HUES64 (cell line): Measurements from ENCODE around the gene CDKAL1.

Source experiments
- H3K27ac ChIP-seq: 2 replicates; pipeline ENCODE4 v1.7.0; 2013; ENCODE audit warnings: low read depth, low read length, inconsistent platforms
- H3K27me3 ChIP-seq: 2 replicates; pipeline ENCODE4 v1.6.1; 2013; ENCODE audit warnings: mild to moderate bottlenecking, low read length; ENCODE audit not compliant: insufficient read depth
- H3K36me3 ChIP-seq: 2 replicates; pipeline ENCODE4 v1.6.1; 2013; ENCODE audit warnings: mild to moderate bottlenecking, low read length; ENCODE audit not compliant: insufficient read depth
- H3K4me1 ChIP-seq: 2 replicates; pipeline ENCODE4 v1.6.1; 2013; ENCODE audit warnings: mild to moderate bottlenecking, low read length, moderate library complexity; ENCODE audit not compliant: insufficient read depth
- H3K4me3 ChIP-seq: 2 replicates; pipeline ENCODE4 v1.5.1; 2013; ENCODE audit warnings: mild to moderate bottlenecking, low read length, moderate library complexity
- H3K9ac ChIP-seq: 2 replicates; pipeline ENCODE4 v1.6.1; 2013; ENCODE audit warnings: mild to moderate bottlenecking, low read depth, low read length
- H3K9me3 ChIP-seq: 2 replicates; pipeline ENCODE4 v1.6.1; 2013; ENCODE audit warnings: low read depth, low read length; ENCODE audit not compliant: insufficient read depth
- WGBS: fragments of 150-250, 120-280 bp; methylation state at CpG from one replicate; pipeline ENCODE4 v1.1.7; 2013; ENCODE audit warnings: missing lambda C conversion rate; 5-methylcytosine and 5-hydroxymethylcytosine counted together

CDKAL1 gene

DNA sequence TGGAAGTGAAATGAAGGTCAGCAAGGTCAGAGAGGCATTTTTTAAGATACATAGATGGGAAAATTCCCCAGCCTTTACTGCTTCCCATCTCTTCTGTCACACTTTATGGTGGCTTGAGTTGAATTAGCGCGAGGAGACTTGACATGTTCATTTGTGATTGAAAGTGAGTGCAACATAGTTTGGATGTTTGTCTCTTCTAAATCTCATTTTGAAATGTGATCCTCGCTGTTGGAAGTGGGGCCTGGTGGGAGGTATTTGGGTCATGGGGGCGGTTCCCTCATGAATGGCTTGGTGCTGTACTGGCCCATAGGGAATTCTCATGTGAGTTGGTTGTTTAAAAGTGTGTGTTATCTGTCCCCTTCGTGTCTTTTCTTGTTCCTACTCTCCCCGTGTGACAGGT lies 237.2 kb downstream of the CDKAL1 start:
- no peak overlapping the region for H3K9ac ChIP-seq
- no peaks in the 10 kb centered on the region for H3K36me3 ChIP-seq
- H3K9me3 ChIP-seq: no peaks in the 10 kb centered on the region
- peak overlapping the region; percentile 47; the same call in 1 of the 2 replicates for H3K27ac ChIP-seq
- peaks cover 21% of the 10 kb centered on the region for H3K4me1 ChIP-seq
- no peaks in the 10 kb centered on the region for H3K27me3 ChIP-seq
- WGBS: 58% methylated on average over 6 of the region's 6 CpGs
- H3K4me3 ChIP-seq: no peak overlapping the region

GRCh38 chr6:20773822-20774221 lies 239.6 kb downstream of the CDKAL1 start:
- no peak overlapping the region for H3K4me3 ChIP-seq
- no peak overlapping the region for H3K27ac ChIP-seq
- no peaks in the 10 kb centered on the region for H3K27me3 ChIP-seq
- H3K4me1 ChIP-seq: peaks cover 18% of the 10 kb centered on the region
- no peak overlapping the region for H3K9ac ChIP-seq
- 84% methylated on average over 1 of the region's 1 CpG for WGBS
- no peaks in the 10 kb centered on the region for H3K36me3 ChIP-seq
- H3K9me3 ChIP-seq: no peaks in the 10 kb centered on the region

GRCh38 chr6:20775981-20776380 lies 241.7 kb downstream of the CDKAL1 start:
- Histone ChIP-seq H3K27me3 (no peaks in the 10 kb centered on the region), H3K36me3 (0 out of 2 replicates have a peak, but pooled peaks cover 2% of the 10 kb centered on the region), H3K4me3 (no peak overlapping the region), H3K4me1 (peaks cover 12% of the 10 kb centered on the region), H3K9ac (no peak overlapping the region), H3K27ac (no peak overlapping the region), H3K9me3 (no peaks in the 10 kb centered on the region)
- WGBS: 96% methylated on average over 1 of the region's 1 CpG

DNA sequence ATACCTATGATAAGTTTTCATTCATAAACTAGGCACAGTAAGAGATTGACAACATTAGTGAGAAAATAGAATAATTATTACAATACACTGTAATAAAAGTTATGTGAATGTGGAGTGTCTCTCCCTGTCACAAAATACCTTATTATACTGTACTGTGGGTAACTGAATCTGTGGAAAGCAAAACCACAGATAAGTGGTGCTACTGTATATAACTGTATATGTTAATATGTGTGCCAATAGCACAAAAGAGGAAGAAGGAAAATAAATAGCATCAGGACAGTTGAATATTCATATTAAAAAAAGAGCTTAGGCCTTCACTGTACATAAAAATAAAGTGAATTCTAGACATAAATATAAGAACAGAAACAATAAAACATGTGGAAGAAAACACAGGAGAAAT lies 243.5 kb downstream of the CDKAL1 start:
- no peaks in the 10 kb centered on the region for H3K27me3 ChIP-seq
- no peak overlapping the region for H3K9ac ChIP-seq
- no peaks in the 10 kb centered on the region for H3K4me1 ChIP-seq
- peaks cover 8% of the 10 kb centered on the region; the same call in 1 of the 2 replicates for H3K36me3 ChIP-seq
- no peak overlapping the region for H3K27ac ChIP-seq
- H3K9me3 ChIP-seq: no peaks in the 10 kb centered on the region
- H3K4me3 ChIP-seq: no peak overlapping the region

DNA sequence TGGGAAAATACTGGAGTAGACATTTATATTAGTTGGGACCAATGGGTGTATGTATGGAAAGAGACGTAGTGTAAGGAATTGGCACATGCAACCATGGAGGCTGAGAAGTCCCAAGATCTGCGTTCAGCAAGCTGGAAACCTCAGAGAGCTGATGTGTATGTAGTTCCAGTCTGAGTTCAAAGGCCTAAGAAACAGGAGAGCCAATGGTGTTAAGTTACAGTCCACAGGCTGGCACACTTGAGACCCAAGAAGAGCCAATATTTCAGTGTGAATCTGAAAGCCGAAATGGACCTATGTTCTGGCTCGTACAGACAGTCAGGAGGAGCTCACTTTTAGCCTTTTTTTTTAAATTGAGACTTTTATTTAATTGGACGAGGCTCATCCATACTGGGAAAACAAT lies 244.2 kb downstream of the CDKAL1 start:
- Histone ChIP-seq H3K27ac (no peak overlapping the region), H3K9me3 (no peaks in the 10 kb centered on the region), H3K27me3 (no peaks in the 10 kb centered on the region), H3K36me3 (peaks cover 8% of the 10 kb centered on the region; the same call in 1 of the 2 replicates), H3K4me3 (no peak overlapping the region), H3K9ac (no peak overlapping the region), H3K4me1 (no peaks in the 10 kb centered on the region)
- 90% methylated on average over 5 of the region's 5 CpGs for WGBS

DNA sequence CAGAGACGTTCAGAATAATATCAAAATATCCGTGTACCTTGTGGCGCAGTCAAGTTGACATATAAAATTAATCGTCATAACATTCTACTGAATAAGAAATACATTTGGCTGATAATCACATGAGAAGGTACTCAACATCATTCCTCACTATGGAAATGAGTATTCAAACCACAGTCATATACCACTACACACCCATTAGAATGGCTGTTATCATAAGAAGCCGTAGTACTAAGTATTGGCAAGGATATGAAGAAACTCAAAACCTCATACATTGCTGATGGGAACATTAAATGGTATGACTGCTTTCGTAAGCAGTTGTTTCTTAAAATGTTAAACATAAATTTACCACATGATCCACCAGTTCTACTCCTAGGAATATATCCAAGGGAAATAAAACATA lies 244.7 kb downstream of the CDKAL1 start:
- Histone ChIP-seq H3K9me3 (no peaks in the 10 kb centered on the region), H3K4me3 (no peak overlapping the region), H3K9ac (no peak overlapping the region), H3K4me1 (no peaks in the 10 kb centered on the region), H3K27ac (no peak overlapping the region), H3K36me3 (peaks cover 8% of the 10 kb centered on the region; the same call in 1 of the 2 replicates), H3K27me3 (no peaks in the 10 kb centered on the region)
- 93% methylated on average over 4 of the region's 6 CpGs for WGBS

DNA sequence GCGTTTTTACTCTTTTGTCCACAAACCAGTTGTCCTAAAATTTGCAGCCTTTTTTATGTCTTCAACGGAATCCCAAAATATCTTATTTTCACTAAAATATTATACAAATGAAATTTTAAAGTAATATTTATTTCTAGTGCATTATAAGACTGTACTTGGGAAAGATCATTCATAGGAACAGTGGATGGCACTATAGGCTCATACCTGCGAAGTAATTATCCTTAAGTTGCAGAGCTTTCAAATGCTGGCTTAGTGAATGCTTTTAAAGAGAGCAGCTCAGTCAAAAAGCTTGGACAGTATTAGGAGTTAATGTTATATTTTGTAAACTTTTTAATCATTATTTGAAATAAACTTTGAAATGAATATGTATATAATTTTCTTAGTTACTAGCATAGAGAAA lies 254.9 kb downstream of the CDKAL1 start:
- Histone ChIP-seq H3K4me1 (peaks cover 4% of the 10 kb centered on the region; the same call in 1 of the 2 replicates), H3K9ac (no peak overlapping the region), H3K27me3 (no peaks in the 10 kb centered on the region), H3K36me3 (no peaks in the 10 kb centered on the region), H3K4me3 (no peak overlapping the region), H3K9me3 (no peaks in the 10 kb centered on the region), H3K27ac (no peak overlapping the region)
- 92% methylated on average over 2 of the region's 3 CpGs for WGBS

DNA sequence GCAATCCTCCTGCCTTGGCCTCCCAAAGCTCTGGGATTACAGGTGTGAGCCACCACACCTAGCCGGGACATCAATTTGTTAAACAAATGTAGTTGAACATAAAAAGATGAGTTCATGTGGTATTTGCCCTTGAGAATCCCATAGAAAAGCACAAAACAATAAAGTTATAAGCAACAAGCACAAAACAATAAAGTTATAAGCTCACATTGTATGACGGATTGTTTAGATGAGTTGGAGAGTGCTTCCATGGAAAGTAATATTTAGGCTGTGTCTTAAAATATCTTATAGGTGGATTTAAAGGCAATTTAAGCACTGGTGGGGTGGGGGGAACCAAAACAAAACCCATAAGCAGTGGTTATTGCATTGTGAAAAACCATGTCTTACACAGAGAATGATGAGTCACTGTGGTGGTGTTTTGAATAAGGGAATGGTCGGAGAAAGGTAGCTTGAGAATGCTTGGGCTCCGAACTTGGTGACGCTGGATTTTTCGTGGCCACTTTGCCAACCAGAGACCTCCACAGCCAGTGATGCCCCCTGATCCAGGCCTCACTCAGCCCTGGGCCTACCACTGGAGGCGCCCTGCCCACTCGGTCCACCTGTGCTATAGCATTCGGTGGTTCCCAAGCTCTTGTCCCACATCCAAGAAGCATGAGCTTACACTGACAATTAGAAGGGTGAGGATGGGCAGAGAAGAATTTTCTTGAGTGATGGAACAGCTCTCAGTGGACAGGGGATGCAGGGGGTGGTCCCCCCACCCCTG lies 256.0 kb downstream of the CDKAL1 start:
- no peaks in the 10 kb centered on the region for H3K9me3 ChIP-seq
- no peak overlapping the region for H3K27ac ChIP-seq
- 92% methylated on average over 9 of the region's 9 CpGs for WGBS
- no peak overlapping the region for H3K9ac ChIP-seq
- H3K27me3 ChIP-seq: no peaks in the 10 kb centered on the region
- peaks cover 4% of the 10 kb centered on the region; the same call in 1 of the 2 replicates for H3K4me1 ChIP-seq
- no peak overlapping the region for H3K4me3 ChIP-seq
- no peaks in the 10 kb centered on the region for H3K36me3 ChIP-seq

GRCh38 chr6:20791074-20791473 lies 256.8 kb downstream of the CDKAL1 start:
- Histone ChIP-seq H3K27ac (no peak overlapping the region), H3K36me3 (no peaks in the 10 kb centered on the region), H3K27me3 (no peaks in the 10 kb centered on the region), H3K4me3 (no peak overlapping the region), H3K4me1 (peaks cover 4% of the 10 kb centered on the region; the same call in 1 of the 2 replicates), H3K9me3 (no peaks in the 10 kb centered on the region), H3K9ac (no peak overlapping the region)
- 94% methylated on average over 4 of the region's 4 CpGs for WGBS

- no peak overlapping the region for H3K9ac ChIP-seq
- H3K4me3 ChIP-seq: no peak overlapping the region
- H3K27ac ChIP-seq: no peak overlapping the region
- H3K36me3 ChIP-seq: no peaks in the 10 kb centered on the region
- H3K27me3 ChIP-seq: no peaks in the 10 kb centered on the region
- H3K4me1 ChIP-seq: peaks cover 4% of the 10 kb centered on the region
- H3K9me3 ChIP-seq: no peaks in the 10 kb centered on the region
- WGBS: 95% methylated on average over 2 of the region's 2 CpGs
Observed at GRCh38 chr6:20791944-20792343, 257.7 kb downstream of the CDKAL1 start.

DNA sequence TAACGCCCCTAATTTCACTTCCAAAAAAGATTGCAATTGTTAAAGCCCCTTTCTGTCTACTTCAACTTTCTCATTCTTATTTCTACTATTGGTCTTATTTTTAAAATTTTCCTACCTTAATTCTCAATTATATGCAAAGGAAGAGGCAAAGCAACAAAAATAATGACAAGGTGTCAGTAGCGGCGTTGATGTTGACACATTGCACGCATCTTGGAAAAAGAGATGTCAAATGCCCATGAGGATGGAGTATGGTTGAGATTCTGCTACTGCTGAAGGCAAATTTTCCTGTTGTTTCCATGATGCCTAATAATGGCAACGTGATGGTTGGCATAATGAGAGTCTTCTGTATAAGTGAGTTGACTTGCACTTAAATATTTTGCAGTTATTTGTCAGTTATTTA lies 258.9 kb downstream of the CDKAL1 start:
- Histone ChIP-seq H3K4me1 (no peaks in the 10 kb centered on the region; the same call in 1 of the 2 replicates), H3K9ac (no peak overlapping the region), H3K27ac (no peak overlapping the region), H3K9me3 (no peaks in the 10 kb centered on the region), H3K36me3 (no peaks in the 10 kb centered on the region), H3K27me3 (no peaks in the 10 kb centered on the region), H3K4me3 (no peak overlapping the region)
- 75% methylated on average over 5 of the region's 5 CpGs for WGBS
